Activated naive CD4-positive, alpha-beta T cell treated with anti-CD3 and anti-CD28 coated beads, Interleukin-2, amount 50 U/mL, for 16 hours (primary cell): Measurements from ENCODE around the gene PRKAG2.

Experiments used
- DNase-seq: peaks from one replicate; pipeline ENCODE4 v3.0.0-alpha.2; 2020

The PRKAG2 gene

GRCh38 chr7:151736403-151736909 lies 140.5 kb downstream of the PRKAG2 start:
- no peak for DNase-seq

DNA sequence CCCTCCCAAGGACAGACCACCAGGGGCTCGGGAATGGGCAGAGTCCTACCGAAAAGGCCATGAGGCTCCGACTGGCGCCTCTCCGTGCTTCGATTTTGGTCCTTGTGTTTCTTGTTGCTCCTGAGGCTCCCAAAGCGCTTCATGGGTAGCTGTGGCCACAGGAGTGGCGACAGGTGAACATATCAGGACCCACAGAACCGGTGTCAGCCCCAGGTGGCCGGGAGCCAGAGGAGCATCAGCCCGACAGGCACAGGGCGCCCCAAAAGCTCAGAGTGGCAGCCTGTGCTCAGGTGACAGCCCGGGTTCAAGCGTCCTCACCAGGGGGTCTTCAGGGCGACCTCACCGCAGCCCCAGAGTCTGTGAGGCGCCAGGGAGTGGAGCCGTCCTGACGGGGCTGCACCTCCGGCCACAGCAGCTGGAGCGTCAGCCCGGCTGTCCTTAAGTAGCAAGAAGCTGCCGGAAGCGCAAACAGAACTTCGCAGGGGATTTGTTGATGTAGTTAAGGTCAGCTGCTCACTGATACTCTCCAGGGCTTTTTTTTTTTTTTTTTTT lies 141.0 kb downstream of the PRKAG2 start:
- no peak for DNase-seq

- no peak for DNase-seq
Observed at GRCh38 chr7:151735186-151735850, 141.6 kb downstream of the PRKAG2 start.

- no peak for DNase-seq
Observed at GRCh38 chr7:151732834-151733592, 143.9 kb downstream of the PRKAG2 start.

- no peak for DNase-seq
Observed at GRCh38 chr7:151732292-151732691, 144.6 kb downstream of the PRKAG2 start.

DNA sequence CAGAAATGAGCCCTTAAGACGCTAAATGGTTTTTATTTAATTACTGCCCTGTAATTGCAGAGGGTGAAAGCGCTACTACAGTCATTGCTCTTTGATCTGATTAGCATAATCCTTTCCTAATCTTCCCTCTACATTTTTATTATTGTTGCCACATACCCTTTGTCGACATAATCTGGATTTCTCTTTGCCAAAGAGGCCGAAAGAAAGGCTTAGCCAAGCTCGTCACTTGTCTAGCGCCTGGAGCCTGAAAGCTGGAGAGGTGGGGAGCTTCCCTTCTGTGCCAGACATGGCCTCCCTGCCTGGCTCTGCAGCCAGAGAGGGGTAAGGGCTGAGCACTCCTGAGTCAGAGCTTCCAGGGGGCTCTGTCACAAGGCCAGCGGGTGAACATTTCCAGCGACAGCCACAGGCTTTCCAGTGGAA lies 145.9 kb downstream of the PRKAG2 start:
- no peak for DNase-seq

- DNase-seq = no peak
Observed at GRCh38 chr7:151730591-151730990, 146.3 kb downstream of the PRKAG2 start.

DNA sequence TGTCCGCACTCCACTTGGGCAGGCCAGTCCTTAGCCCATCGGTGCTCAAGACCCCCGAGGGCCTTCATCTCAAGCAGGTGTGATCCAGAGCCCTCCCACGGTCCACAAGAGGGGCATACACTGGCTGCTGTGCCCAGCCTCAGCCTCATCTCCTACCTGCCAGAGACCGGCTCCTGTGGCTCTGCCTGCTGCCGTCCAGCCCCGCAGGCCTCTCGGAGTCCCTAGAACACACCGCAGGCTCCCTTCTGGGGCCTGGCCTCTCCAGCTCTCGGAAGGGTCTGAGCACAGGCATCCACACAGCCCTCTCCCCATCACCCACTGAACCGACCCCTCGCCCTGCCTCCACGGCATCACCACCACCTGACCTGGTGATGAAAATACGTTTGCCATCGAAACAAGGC lies 147.4 kb downstream of the PRKAG2 start:
- DNase-seq = no peak

- DNase-seq = no peak
Observed at GRCh38 chr7:151728746-151729145, 148.2 kb downstream of the PRKAG2 start.

- no peak for DNase-seq
Observed at GRCh38 chr7:151728286-151728660, 148.6 kb downstream of the PRKAG2 start.

- DNase-seq = peak; percentile 43
Observed at GRCh38 chr7:151727579-151728285, 149.2 kb downstream of the PRKAG2 start.

DNA sequence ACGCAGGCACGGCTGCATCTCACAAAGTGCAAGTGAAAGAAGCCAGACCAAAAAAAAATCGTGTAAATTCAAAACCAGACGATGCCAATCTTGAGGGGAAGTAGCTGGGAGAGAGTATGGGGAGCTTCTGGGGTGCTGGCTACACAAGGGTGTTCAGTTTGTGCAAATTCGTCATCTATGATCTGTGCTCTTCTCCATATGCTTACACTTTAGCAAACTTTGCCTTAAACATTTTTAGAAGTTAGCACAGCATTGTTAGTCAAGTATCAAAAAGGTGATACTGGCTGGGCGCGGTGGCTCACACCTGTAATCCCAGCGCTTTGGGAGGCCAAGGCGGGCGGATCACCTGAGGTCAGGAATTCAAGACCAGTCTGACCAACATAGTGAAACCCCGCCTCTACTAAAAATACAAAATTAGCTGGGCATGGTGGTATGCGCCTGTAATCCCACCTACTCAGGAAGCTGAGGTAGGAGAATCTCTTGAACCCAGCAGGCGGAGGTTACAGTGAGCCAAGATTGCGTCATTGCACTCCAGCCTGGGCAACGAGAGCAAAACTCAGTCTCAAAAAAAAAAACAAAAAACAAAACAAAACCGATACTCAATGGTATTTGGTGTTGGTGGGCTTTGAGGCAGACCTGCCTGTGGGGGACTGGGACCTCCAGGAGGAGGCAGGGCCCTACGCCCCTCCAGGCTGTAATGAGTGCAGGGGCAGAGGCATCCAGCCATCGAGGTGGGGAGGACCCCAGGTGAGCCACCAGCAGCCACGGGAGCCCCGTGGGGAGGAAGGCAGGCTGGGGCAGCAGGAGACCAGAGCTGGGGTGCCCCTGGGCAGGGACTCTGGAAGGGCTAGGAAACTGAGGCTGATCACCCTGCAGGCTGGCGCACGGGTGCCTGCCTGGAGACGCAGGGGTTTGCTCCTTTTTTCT lies 150.0 kb downstream of the PRKAG2 start:
- no peak for DNase-seq

DNA sequence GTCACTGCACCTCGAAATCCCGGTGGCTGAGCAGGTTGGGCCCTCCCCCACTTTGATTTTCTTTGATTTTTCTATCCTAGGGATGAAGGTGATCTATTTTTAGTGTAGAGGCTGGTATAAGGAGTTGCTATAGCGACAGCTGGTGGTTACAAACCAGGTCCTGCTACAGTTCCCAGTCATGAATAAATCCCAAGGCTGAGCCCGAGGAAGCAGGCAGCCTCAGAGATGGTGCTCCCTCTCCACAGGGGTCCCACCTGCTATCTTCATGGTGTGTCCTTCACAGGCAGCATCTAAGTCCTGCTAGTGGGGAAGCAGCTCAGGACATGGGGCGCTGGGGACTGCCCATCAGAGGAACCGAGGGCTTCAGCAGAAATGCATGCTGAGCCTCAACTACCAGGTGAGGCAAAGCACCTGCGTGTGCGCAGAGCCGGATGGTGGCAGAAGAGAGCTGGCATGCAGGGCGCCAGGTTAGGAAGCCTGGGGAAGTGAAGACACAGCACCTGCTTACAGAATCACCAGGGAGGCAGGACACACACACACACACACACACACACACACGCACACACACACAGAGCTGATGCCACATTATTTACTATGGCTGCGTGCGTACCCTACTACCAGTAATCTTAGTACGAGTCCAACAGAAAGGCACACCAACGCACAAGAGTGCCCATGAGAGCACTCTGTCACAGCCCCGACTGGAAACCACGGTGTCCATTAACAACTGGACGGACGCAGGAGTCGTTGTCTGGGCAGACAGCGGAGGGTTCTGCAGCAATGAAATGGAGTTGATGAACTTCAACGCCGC lies 150.9 kb downstream of the PRKAG2 start:
- no peak for DNase-seq

DNA sequence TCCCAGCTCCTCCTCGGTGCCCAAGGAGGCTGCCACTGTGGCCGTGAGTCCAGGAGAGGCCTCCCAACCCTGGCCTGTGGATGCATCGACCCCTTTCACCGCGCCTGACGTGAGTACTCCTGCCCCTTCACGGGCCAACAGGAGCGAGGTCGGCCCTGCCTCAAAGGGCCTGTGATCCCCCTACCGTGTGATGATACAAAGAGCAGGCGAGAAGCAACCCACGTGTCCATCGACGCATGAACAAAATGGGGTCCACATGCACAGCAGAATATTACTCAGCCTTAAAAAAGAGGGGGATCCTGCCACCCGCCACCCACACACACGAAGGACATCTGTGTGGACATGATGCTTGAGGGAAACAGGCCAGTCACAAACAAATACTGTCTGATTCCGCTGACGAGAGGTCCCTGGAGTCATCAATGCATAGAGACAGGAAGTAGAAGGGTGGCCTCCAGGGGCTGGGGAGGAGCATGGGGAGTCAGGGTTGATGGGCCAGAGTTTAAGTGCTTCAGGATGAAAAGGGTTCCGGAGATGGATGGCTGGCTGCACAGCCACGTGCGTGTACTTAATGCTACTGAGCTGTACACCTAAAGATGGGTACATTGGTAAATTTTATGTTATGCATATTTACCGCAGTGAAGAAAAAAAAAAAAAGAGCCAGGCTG lies 151.9 kb downstream of the PRKAG2 start:
- no peak for DNase-seq

- DNase-seq = no peak
Observed at GRCh38 chr7:151724250-151724915, 152.5 kb downstream of the PRKAG2 start.

GRCh38 chr7:151723321-151723720 lies 153.6 kb downstream of the PRKAG2 start:
- DNase-seq = no peak

GRCh38 chr7:151722533-151722932 lies 154.4 kb downstream of the PRKAG2 start:
- no peak for DNase-seq

DNA sequence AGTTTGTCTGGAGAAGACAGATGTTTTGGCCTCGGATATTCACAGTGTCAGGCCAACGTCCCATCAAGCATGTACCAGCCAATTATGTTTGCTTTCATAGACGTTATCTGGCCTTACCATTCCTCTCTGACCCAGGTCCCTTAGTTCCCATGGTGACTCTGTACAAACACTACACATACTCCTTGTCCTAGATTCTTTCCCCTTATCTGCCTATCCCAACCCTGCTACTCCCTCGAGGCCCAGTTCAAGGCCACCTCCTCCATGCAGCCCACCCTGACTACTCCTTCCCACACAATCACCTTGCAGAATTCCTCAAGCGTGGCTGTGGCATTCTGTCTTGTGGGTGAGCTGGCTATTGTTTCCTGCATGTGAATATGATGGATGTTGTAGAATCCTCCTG lies 155.2 kb downstream of the PRKAG2 start:
- no peak for DNase-seq

- DNase-seq = no peak
Observed at GRCh38 chr7:151721236-151721635, 155.7 kb downstream of the PRKAG2 start.

DNA sequence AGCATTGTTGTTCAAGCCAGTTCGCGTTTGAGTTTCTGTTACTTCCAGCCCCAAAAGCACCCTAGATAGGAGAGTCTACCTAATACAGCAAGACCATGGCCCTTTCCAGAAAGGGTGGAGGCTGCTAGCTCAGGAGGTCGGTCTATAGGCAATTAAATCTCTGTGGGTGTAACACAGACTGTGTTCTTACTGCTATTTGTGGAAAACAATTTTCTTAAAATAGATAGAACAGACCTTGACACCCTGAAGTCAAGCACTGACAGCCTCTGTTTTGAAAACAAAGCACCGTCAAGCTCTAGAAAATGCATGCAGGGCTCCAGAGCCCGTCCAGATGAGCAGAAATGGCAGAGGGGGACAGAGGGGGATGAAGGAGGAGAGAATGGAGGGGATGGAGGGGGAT lies 156.6 kb downstream of the PRKAG2 start:
- no peak for DNase-seq
